ENCODE results near the gene C9orf85.

DNA sequence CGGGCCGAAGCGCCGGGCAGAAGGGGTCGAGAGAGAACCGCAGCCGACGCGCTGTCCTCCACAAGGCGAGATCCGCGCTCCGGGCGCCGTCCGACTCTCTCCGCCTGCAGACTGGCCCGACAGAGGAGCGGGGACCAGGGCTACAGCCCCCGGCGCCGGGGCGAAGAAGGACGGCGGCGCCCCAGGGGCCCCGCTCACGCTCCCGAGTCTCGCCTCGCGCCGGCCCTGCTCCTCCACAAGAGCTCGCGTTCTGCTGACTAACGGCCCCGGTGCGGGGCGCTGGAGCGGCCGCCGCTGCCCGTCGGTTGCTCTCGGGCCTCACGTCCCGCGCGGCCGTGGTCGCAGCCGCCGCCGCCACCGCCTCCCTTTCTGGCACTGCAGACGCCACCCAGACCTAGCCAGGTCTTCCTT, 784 bp upstream of the C9orf85 start:
- TF ChIP-seq, protein P1, sequence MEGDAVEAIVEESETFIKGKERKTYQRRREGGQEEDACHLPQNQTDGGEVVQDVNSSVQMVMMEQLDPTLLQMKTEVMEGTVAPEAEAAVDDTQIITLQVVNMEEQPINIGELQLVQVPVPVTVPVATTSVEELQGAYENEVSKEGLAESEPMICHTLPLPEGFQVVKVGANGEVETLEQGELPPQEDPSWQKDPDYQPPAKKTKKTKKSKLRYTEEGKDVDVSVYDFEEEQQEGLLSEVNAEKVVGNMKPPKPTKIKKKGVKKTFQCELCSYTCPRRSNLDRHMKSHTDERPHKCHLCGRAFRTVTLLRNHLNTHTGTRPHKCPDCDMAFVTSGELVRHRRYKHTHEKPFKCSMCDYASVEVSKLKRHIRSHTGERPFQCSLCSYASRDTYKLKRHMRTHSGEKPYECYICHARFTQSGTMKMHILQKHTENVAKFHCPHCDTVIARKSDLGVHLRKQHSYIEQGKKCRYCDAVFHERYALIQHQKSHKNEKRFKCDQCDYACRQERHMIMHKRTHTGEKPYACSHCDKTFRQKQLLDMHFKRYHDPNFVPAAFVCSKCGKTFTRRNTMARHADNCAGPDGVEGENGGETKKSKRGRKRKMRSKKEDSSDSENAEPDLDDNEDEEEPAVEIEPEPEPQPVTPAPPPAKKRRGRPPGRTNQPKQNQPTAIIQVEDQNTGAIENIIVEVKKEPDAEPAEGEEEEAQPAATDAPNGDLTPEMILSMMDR (IDR thresholded peaks at IDR 0.05): peak in 1 of 6 experiments; percentile 6
- TF ChIP-seq POLR2AphosphoS5 (IDR thresholded peaks at IDR 0.05) (no peak), POLR2A (IDR thresholded peaks at IDR 0.05) (no peak), EP300 (IDR thresholded peaks at IDR 0.05) (no peak)

Measured in upper lobe of left lung (tissue), 4 donors.